Measurements from ENCODE around the gene KAZN.

KAZN gene

GRCh38 chr1:14808768-14809167, 210.3 kb downstream of the KAZN start:
- TF ChIP-seq CTCF (IDR thresholded peaks at IDR 0.05; ENCODE audit: low read depth, low read length), result no peak
- no peak overlapping the region for H3K4me3 ChIP-seq (ENCODE audit: low read depth, low read length)

- H3K4me3 ChIP-seq (ENCODE audit: low read depth, low read length), result no peak overlapping the region
- TF ChIP-seq CTCF (IDR thresholded peaks at IDR 0.05; ENCODE audit: low read depth, low read length), result no peak
Measured at GRCh38 chr1:14809191-14809981, 210.9 kb downstream of the KAZN start.

GRCh38 chr1:14810595-14811361, 212.3 kb downstream of the KAZN start:
- H3K4me3 ChIP-seq (ENCODE audit: low read depth, low read length), result no peak overlapping the region
- TF ChIP-seq CTCF (IDR thresholded peaks at IDR 0.05; ENCODE audit: low read depth, low read length), result no peak

GRCh38 chr1:14811573-14811972, 213.1 kb downstream of the KAZN start:
- H3K4me3 ChIP-seq (ENCODE audit: low read depth, low read length), result no peak overlapping the region
- no peak for TF ChIP-seq CTCF (IDR thresholded peaks at IDR 0.05; ENCODE audit: low read depth, low read length)

GRCh38 chr1:14812189-14812588, 213.7 kb downstream of the KAZN start:
- no peak for TF ChIP-seq CTCF (IDR thresholded peaks at IDR 0.05; ENCODE audit: low read depth, low read length)

GRCh38 chr1:14815175-14815877, 216.8 kb downstream of the KAZN start:
- no peak overlapping the region for H3K4me3 ChIP-seq (ENCODE audit: low read depth, low read length)
- no peak for TF ChIP-seq CTCF (IDR thresholded peaks at IDR 0.05; ENCODE audit: low read depth, low read length)

More at GRCh38 chr1:14812189-14812588, 213.7 kb downstream of the KAZN start:
- no peak overlapping the region for H3K4me3 ChIP-seq (ENCODE audit: low read depth, low read length)
